MM.1S (cell line): ENCODE measurements around the gene RAB7A.

Source experiments
- DNase-seq: peaks from one replicate; pipeline ENCODE4 v3.0.0-alpha.2; 2015
- H2AFZ ChIP-seq: fragments of 300-600 bp; sonication (generic); 2 replicates; pipeline ENCODE4 v1.6.0; 2016; ENCODE audit warnings: antibody characterized with exemption, low read length
- H3F3A ChIP-seq: fragments of 300-600 bp; sonication (generic); 2 replicates; pipeline ENCODE4 v1.6.1; 2016; ENCODE audit warnings: mild to moderate bottlenecking, antibody characterized with exemption, low read length, moderate library complexity, mixed read lengths; ENCODE audit not compliant: insufficient read depth
- H3K27ac ChIP-seq: fragments of 300-600 bp; sonication (generic); 2 replicates; pipeline ENCODE4 v1.5.1; 2016; ENCODE audit warnings: mild to moderate bottlenecking, low read length
- H3K27me3 ChIP-seq: fragments of 300-600 bp; sonication (generic); replicated peaks from 2 replicates; pipeline ENCODE4 v1.6.0; 2016; ENCODE audit warnings: low read length; ENCODE audit not compliant: insufficient read depth
- H3K36me3 ChIP-seq: fragments of 300-600 bp; sonication (generic); replicated peaks from 2 replicates; pipeline ENCODE4 v1.6.1; 2016; ENCODE audit warnings: mild to moderate bottlenecking, low read length, mixed read lengths; ENCODE audit not compliant: insufficient read depth
- H3K4me1 ChIP-seq: fragments of 300-600 bp; sonication (generic); 2 replicates; pipeline ENCODE4 v1.6.1; 2016; ENCODE audit warnings: low read length, mixed read lengths
- H3K4me2 ChIP-seq: fragments of 300-600 bp; sonication (generic); 2 replicates; pipeline ENCODE4 v1.6.0; 2016; ENCODE audit warnings: low read depth, low read length
- H3K4me3 ChIP-seq: fragments of 300-600 bp; sonication (generic); 2 replicates; pipeline ENCODE4 v1.5.1; 2016; ENCODE audit warnings: low read length, mixed read lengths
- H3K79me2 ChIP-seq: fragments of 300-600 bp; sonication (generic); 2 replicates; pipeline ENCODE4 v1.6.1; 2016; ENCODE audit warnings: mixed run types, low read length, mixed read lengths
- H3K9ac ChIP-seq: fragments of 300-600 bp; sonication (generic); 2 replicates; pipeline ENCODE4 v1.6.1; 2016; ENCODE audit warnings: low read length, mixed read lengths
- H3K9me2 ChIP-seq: fragments of 300-600 bp; sonication (generic); replicated peaks from 2 replicates; pipeline ENCODE4 v1.6.1; 2016; ENCODE audit warnings: mild to moderate bottlenecking, low read length, mixed read lengths; ENCODE audit not compliant: insufficient read depth
- H3K9me3 ChIP-seq: fragments of 300-600 bp; sonication (generic); replicated peaks from 2 replicates; pipeline ENCODE4 v1.6.1; 2016; ENCODE audit warnings: mild to moderate bottlenecking, low read length, mixed read lengths; ENCODE audit not compliant: insufficient read depth
- H4K20me1 ChIP-seq: fragments of 300-600 bp; sonication (generic); 2 replicates; pipeline ENCODE4 v1.6.1; 2016; ENCODE audit warnings: mild to moderate bottlenecking, low read length, moderate library complexity, mixed read lengths; ENCODE audit not compliant: insufficient read depth
- EZH2 ChIP-seq: fragments of 300-600 bp; sonication (generic); optimal IDR thresholded peaks from 2 replicates; pipeline ENCODE3; 2017; ENCODE audit warnings: low read depth, mild to moderate bottlenecking, antibody characterized with exemption, low read length, mixed read lengths
- EZH2phosphoT487 ChIP-seq: fragments of 300-600 bp; sonication (generic); IDR thresholded peaks from 2 replicates; pipeline ENCODE4 v1.6.1; 2018; ENCODE audit warnings: antibody characterized with exemption, low read length
- TF ChIP-seq, protein P1 (sequence below): fragments of 300-600 bp; sonication (generic); IDR thresholded peaks from 2 replicates; pipeline ENCODE4 v1.5.1; 2016; ENCODE audit warnings: antibody characterized with exemption, low read length, mixed read lengths

Gene RAB7A

DNA sequence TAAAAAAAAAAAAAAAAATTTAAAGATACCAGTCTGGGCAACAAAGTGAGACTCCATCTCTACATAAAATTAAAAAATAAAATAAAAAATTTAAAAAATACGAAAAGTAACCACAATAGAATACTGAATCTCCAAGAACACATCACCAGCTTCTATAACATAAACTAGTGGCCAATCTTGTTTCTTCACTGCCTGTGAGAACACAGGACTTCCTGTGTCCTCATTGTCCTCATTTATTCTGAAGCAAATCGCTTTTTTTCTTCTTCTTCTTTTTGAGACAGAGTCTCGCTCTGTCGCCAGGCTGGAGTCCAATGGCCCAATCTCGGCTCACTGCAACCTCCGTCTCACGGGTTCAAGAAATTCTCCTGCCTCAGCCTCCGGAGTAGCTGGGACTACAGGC is 28.6 kb upstream of the RAB7A start:
- Histone ChIP-seq H3F3A (no peaks in the 10 kb centered on the region), H3K36me3 (no peaks in the 10 kb centered on the region), H3K27ac (no peak overlapping the region), H3K27me3 (no peaks in the 10 kb centered on the region), H3K4me1 (no peaks in the 10 kb centered on the region), H3K9me2 (no peaks in the 10 kb centered on the region), H3K9ac (no peak overlapping the region), H3K4me3 (no peak overlapping the region), H3K79me2 (no peaks in the 10 kb centered on the region), H3K4me2 (no peak overlapping the region), H4K20me1 (no peaks in the 10 kb centered on the region), H3K9me3 (no peaks in the 10 kb centered on the region), H2AFZ (no peak overlapping the region)
- DNase-seq = no peak
- TF ChIP-seq EZH2phosphoT487 = no peak
- TF ChIP-seq, protein P1, sequence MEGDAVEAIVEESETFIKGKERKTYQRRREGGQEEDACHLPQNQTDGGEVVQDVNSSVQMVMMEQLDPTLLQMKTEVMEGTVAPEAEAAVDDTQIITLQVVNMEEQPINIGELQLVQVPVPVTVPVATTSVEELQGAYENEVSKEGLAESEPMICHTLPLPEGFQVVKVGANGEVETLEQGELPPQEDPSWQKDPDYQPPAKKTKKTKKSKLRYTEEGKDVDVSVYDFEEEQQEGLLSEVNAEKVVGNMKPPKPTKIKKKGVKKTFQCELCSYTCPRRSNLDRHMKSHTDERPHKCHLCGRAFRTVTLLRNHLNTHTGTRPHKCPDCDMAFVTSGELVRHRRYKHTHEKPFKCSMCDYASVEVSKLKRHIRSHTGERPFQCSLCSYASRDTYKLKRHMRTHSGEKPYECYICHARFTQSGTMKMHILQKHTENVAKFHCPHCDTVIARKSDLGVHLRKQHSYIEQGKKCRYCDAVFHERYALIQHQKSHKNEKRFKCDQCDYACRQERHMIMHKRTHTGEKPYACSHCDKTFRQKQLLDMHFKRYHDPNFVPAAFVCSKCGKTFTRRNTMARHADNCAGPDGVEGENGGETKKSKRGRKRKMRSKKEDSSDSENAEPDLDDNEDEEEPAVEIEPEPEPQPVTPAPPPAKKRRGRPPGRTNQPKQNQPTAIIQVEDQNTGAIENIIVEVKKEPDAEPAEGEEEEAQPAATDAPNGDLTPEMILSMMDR = no peak
- no peak for TF ChIP-seq EZH2

DNA sequence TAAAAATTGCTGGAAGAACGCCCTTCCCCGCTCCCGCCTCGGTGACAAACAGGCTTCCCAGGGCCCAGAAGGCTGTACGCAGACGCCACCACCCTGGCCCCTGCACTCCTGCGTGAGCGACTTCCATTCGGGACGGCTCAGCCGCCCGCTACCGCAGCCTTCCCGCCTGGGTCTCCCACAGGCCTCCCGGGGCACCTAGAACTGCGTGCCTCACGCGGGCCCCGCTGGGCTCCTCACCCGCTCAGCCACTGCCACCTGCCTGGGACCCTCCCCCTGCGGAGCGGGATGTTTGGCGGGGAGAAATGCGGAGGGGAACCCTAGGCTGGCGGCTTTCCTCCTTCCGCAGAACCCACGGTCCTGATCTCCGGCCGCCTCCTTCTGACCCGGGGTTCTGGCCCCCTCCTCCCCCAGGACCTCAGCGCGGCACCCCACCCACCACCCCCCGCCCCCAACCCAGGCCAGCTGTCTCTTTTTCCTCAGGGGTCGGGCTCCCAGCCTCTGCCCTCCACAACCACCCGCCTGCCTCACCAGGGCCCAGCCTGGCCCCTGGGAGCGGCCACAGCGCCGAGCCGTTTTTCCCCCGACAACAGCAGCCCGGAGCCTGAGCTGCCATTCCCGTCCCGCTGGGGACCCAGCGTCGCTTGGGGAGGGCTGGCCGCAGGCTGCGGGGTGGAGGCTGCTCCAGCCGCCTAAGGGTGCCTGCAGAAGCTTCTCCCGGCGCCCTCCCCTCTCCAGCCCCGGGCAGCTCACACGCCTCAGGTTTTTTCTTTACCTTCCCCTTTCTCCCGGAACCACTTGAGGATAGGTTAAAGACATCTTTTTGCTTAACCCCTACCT is 27.6 kb upstream of the RAB7A start:
- DNase-seq = no peak
- no peaks in the 10 kb centered on the region for H3F3A ChIP-seq
- no peaks in the 10 kb centered on the region for H3K9me3 ChIP-seq
- H2AFZ ChIP-seq = no peak overlapping the region
- H3K4me1 ChIP-seq = no peaks in the 10 kb centered on the region
- no peak overlapping the region for H3K27ac ChIP-seq
- no peaks in the 10 kb centered on the region for H4K20me1 ChIP-seq
- H3K9ac ChIP-seq = no peak overlapping the region
- H3K4me2 ChIP-seq = no peak overlapping the region
- no peak overlapping the region for H3K4me3 ChIP-seq
- H3K79me2 ChIP-seq = no peaks in the 10 kb centered on the region
- H3K36me3 ChIP-seq = no peaks in the 10 kb centered on the region
- H3K9me2 ChIP-seq = no peaks in the 10 kb centered on the region
- no peak for TF ChIP-seq EZH2
- no peak for TF ChIP-seq EZH2phosphoT487
- TF ChIP-seq, protein P1 = no peak
- H3K27me3 ChIP-seq = no peaks in the 10 kb centered on the region

DNA sequence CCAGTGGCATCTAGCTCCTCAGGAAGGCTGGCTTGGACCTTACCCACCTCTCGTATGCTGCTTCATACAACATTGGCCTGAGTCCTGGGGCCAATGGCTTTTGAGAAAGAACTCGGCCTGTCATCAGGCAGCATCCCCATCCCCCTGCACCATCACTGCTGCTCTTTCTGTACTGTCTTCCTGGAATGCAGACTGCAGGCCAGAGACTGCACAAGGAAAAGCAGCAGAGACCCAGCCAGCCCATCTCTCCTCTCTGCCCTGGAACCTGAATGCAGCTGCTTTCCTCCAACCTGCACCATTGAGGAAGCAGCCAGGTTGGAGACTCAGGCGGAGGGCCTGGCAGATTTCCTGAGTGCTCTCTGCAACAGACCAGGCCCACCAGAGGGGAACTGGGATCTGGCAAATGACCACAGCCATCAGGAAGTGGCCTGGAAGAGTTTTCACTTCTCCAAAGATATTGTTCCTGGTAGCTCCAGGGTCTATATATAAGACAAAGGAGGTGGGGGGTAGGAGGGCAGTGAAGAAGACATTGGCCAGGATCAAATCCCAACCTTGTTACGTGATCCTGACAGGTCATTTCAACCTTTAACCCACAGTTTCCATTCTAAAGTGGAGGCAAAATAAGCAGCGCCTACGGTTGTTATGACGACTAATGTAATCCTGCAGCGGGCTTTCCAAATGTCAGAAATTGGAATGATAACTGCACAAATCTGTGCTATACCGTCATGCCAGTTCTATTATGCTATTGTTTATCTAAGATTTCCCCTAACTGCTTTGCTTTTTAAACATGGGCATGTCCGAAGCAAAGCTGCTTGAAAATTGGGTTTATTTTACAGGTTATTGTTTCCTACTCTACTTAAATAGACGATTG is 24.4 kb upstream of the RAB7A start:
- Histone ChIP-seq H3K27ac (no peak overlapping the region), H3K36me3 (no peaks in the 10 kb centered on the region), H2AFZ (no peak overlapping the region), H3K9me3 (no peaks in the 10 kb centered on the region), H3K4me3 (no peak overlapping the region), H3K9me2 (no peaks in the 10 kb centered on the region), H3K4me2 (no peak overlapping the region), H3K9ac (no peak overlapping the region), H3F3A (no peaks in the 10 kb centered on the region), H3K4me1 (no peaks in the 10 kb centered on the region), H3K27me3 (no peaks in the 10 kb centered on the region), H3K79me2 (no peaks in the 10 kb centered on the region), H4K20me1 (no peaks in the 10 kb centered on the region)
- DNase-seq = no peak
- TF ChIP-seq, protein P1 = no peak
- TF ChIP-seq EZH2phosphoT487 = no peak
- no peak for TF ChIP-seq EZH2
